ENCODE data around the gene IGF2R.

- no peak for TF ChIP-seq CTCF (IDR thresholded peaks at IDR 0.05; ENCODE audit: poor library complexity)
- TF ChIP-seq EZH2 (IDR thresholded peaks at IDR 0.05; ENCODE audit: borderline replicate concordance), result no peak
These were observed 168.5 kb downstream of the IGF2R start for GRCh38 chr6:160137130-160137988.
